ENCODE data around the gene SH2B2.
"Not testable (repeated sequence)": the region's sequence is repeated elsewhere in the genome, so short reads cannot be mapped to it uniquely, and the experiment has no call there.

Gene SH2B2

DNA sequence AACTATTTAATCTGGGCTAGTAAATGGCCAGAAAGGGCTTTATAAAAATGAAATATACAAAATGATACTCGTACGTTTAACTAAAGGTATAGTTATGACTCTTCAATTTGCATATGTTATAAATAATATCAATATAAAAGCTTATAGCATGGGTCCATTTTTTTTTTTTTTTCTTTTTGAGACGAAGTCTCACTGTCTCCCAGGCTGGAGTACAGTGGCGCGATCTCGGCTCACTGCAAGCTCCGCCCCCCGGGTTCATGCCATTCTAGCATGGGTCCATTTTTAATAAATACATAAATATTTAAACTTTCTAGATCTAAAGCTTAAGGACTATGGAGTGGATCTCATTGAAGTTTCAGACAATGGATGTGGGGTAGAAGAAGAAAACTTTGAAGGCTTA is 50.3 kb downstream of the SH2B2 start:
- not testable (repeated sequence) for H3K27me3 ChIP-seq (ENCODE audit: control insufficient read depth, insufficient read depth, low read length); H3K4me3 ChIP-seq (ENCODE audit: low read length); H3K27ac ChIP-seq (ENCODE audit: low read length); H3K4me1 ChIP-seq (ENCODE audit: control insufficient read depth, insufficient read depth, low read length); H3K36me3 ChIP-seq (ENCODE audit: control insufficient read depth, insufficient read depth, low read length); H3K9me3 ChIP-seq (ENCODE audit: control insufficient read depth, insufficient read depth, low read length); DNase-seq (ENCODE audit: low read depth, low spot score)
- no CpG with 5 or more reads among the region's 8 CpGs for WGBS (ENCODE audit: insufficient coverage, insufficient read length)

DNA sequence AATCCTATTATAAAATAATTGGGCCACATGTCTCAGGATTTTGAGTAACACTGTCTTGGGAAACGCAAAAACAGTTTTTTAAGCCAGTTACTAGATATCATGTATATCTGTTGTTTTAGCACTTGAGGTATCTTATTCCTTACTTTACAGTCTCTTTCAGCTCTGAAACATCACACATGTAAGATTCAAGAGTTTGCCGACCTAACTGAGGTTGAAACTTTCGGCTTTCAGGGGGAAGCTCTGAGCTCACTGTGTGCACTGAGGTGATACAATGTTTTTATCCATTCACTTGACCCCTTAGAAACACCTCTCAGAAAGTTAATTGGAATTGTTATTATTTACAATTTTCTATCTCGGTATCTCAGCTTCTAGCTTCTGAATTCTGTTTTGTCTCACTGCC is 50.8 kb downstream of the SH2B2 start:
- H3K4me1 ChIP-seq (ENCODE audit: control insufficient read depth, insufficient read depth, low read length); H3K36me3 ChIP-seq (ENCODE audit: control insufficient read depth, insufficient read depth, low read length); H3K27me3 ChIP-seq (ENCODE audit: control insufficient read depth, insufficient read depth, low read length); H3K9me3 ChIP-seq (ENCODE audit: control insufficient read depth, insufficient read depth, low read length); DNase-seq (ENCODE audit: low read depth, low spot score); H3K27ac ChIP-seq (ENCODE audit: low read length); H3K4me3 ChIP-seq (ENCODE audit: low read length): not testable (repeated sequence)
- WGBS (ENCODE audit: insufficient coverage, insufficient read length), result no CpG with 5 or more reads among the region's 4 CpGs

DNA sequence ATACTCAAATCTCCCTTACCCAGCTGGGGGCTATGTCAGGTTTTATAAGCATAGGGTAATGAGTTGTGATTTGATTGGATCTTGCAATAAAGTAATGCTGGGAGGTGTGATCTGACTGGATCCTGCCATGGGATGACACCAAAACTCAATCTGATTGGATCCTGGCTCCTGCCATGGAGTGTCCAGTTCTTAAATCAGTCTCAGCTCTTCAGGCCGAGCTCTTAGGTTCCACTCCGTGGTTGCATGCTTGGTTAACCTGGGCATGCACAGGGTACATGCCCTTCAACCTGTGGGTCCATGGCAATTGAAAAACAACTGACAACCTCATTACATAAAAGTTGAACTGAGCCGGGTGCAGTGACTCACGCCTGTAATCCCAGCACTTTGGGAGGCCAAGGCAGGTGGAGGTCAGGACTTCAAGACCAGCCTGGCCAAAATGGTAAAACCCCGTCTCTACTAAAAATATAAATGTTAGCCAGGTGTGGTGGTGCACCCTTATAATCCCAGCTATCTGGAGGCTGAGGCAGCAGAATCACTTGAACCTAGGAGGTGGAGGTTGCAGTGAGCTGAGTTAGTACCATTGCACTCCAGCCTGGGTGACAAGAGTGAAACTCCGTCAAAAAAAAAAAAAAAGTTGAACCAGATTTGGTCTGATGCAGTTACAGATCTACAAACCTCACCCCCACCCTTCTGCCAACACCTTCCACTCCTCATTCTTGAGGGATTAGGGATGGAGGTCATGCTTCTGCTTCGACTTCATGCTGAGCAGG is 54.1 kb downstream of the SH2B2 start:
- H3K36me3 ChIP-seq (ENCODE audit: control insufficient read depth, insufficient read depth, low read length); H3K4me1 ChIP-seq (ENCODE audit: control insufficient read depth, insufficient read depth, low read length); DNase-seq (ENCODE audit: low read depth, low spot score); H3K9me3 ChIP-seq (ENCODE audit: control insufficient read depth, insufficient read depth, low read length); H3K27ac ChIP-seq (ENCODE audit: low read length); H3K4me3 ChIP-seq (ENCODE audit: low read length); H3K27me3 ChIP-seq (ENCODE audit: control insufficient read depth, insufficient read depth, low read length): not testable (repeated sequence)
- no CpG with 5 or more reads among the region's 7 CpGs for WGBS (ENCODE audit: insufficient coverage, insufficient read length)

DNA sequence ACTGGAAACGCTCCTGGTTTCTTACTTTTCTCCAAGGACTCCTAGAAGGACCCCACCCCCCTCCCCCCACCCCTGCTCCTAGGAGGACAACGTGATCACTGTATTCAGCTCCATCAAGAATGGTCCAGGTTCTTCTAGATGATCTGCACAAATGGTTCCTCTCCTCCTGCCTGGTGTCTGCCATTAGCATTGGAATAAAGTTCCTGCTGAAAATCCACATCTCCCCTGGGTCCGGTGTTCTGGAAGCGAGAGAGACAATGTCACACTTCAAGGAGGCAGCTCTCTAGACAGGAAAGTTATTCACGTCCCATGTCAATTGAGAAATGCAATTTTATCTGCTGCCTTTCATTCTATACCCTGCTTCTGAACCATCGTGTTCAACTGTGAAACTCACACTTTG is 60.3 kb downstream of the SH2B2 start:
- DNase-seq (ENCODE audit: low read depth, low spot score); H3K36me3 ChIP-seq (ENCODE audit: control insufficient read depth, insufficient read depth, low read length): not testable (repeated sequence)
- no CpG with 5 or more reads among the region's 6 CpGs for WGBS (ENCODE audit: insufficient coverage, insufficient read length)

DNA sequence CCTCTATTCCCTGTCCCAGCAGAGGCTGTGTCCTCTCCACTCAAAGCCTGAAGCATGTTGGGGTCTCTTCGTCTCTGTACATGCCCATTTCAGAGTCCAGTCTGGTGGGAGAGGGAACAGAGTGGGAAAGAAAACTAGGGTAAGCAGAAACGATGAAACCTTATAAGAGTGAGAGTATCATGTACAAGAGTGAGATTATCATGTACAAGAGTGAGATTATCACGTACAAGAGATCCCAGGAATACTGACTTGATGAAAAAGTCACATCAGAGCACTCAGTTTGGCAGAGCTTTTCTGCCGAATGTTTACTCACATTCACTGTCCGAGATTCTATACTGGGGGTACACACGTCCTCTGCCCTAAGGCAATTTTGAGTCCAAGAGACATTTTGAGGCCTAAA is 69.7 kb downstream of the SH2B2 start, which contains the start of gene SPDYE6:
Gene SPDYE6 (minus strand): TSS at position 101 of the 400 bp plus-strand sequence. CDS start 421 bp downstream, outside the sequence.
- H3K9me3 ChIP-seq (ENCODE audit: control insufficient read depth, insufficient read depth, low read length); H3K4me1 ChIP-seq (ENCODE audit: control insufficient read depth, insufficient read depth, low read length); H3K36me3 ChIP-seq (ENCODE audit: control insufficient read depth, insufficient read depth, low read length); H3K27me3 ChIP-seq (ENCODE audit: control insufficient read depth, insufficient read depth, low read length); H3K4me3 ChIP-seq (ENCODE audit: low read length); H3K27ac ChIP-seq (ENCODE audit: low read length); DNase-seq (ENCODE audit: low read depth, low spot score): not testable (repeated sequence)
- no CpG with 5 or more reads among the region's 6 CpGs for WGBS (ENCODE audit: insufficient coverage, insufficient read length)

More for the DNA sequence above, 60.3 kb downstream of the SH2B2 start:
- H3K9me3 ChIP-seq (ENCODE audit: control insufficient read depth, insufficient read depth, low read length); H3K4me1 ChIP-seq (ENCODE audit: control insufficient read depth, insufficient read depth, low read length); H3K27ac ChIP-seq (ENCODE audit: low read length); H3K4me3 ChIP-seq (ENCODE audit: low read length); H3K27me3 ChIP-seq (ENCODE audit: control insufficient read depth, insufficient read depth, low read length): not testable (repeated sequence)

DNA sequence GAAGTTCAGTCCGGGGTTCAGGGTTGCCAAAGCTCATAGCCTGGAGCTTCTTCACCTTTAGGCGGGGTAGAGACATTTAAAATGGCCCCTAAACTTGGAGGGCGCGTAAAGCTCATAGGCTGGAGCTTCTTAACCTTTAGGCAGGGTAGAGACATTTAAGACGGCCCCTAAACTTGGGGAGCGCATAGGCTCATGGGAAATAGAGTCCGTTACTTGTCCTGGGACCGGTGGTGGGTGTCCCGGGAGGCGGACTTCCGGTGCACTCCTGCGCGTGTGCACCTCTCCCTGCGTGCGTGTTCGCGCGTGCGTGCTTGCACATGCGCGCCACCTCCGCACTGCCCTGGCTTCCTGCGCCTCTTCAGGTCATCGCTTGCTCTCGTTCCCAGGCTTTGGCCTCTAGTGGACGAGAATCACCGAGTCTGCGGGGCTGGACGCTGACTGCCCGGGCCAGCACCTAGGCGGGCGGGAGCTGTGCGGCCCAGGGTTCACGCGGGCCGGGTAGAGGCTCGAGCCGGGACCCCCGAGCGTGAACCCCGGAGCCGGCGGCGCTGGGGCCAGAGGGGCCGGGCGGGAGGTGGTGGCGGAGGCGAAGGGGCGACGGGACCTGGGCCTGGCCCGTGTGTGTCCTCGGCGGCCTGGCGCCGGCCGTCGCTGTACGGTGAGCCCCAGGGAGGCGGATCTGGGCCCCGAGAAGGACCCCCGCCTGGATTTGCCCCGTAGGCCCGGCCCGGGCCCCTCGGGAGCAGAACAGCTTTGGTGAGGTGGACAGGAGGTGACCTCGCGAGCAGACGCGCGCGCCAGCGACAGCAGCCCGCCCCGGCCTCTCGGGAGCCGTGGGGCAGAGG is 77.1 kb downstream of the SH2B2 start:
- WGBS (ENCODE audit: insufficient coverage, insufficient read length), result no CpG with 5 or more reads among the region's 76 CpGs
- H3K4me3 ChIP-seq (ENCODE audit: low read length), result peak overlapping the region; percentile 59
- peak; percentile 82 for DNase-seq (ENCODE audit: low read depth, low spot score)
- not testable (repeated sequence) for H3K4me1 ChIP-seq (ENCODE audit: control insufficient read depth, insufficient read depth, low read length); H3K27ac ChIP-seq (ENCODE audit: low read length); H3K36me3 ChIP-seq (ENCODE audit: control insufficient read depth, insufficient read depth, low read length); H3K9me3 ChIP-seq (ENCODE audit: control insufficient read depth, insufficient read depth, low read length); H3K27me3 ChIP-seq (ENCODE audit: control insufficient read depth, insufficient read depth, low read length)

DNA sequence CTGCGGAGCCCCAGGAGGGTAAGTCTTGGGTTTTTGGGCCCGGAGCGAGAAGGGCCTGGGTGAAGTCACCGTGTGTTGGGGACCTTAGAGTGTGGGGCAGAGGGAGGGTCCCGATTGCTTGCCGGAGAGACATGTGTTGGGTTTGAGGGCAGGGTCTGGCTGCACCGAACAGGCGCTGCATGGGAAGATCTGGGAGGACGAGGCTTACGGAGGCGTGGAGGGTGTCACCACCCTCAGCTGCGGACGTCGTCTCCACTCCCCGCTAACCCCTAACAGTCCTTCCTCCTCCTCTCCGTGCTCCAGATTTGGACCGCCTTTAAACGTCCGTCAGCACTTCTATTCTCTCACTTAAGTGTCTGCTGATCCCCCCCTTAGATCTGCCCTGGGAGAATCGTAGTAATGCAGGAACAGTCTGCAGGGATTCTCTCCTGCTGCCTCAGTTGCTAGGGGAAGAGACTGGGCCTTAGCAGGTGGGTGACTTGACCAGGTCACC is 77.8 kb downstream of the SH2B2 start:
- H3K9me3 ChIP-seq (ENCODE audit: control insufficient read depth, insufficient read depth, low read length); H3K27ac ChIP-seq (ENCODE audit: low read length); DNase-seq (ENCODE audit: low read depth, low spot score); H3K27me3 ChIP-seq (ENCODE audit: control insufficient read depth, insufficient read depth, low read length); H3K4me1 ChIP-seq (ENCODE audit: control insufficient read depth, insufficient read depth, low read length); H3K36me3 ChIP-seq (ENCODE audit: control insufficient read depth, insufficient read depth, low read length): not testable (repeated sequence)
- peak overlapping the region; percentile 59; the same call in 1 of the 2 replicates for H3K4me3 ChIP-seq (ENCODE audit: low read length)
- no CpG with 5 or more reads among the region's 20 CpGs for WGBS (ENCODE audit: insufficient coverage, insufficient read length)

DNA sequence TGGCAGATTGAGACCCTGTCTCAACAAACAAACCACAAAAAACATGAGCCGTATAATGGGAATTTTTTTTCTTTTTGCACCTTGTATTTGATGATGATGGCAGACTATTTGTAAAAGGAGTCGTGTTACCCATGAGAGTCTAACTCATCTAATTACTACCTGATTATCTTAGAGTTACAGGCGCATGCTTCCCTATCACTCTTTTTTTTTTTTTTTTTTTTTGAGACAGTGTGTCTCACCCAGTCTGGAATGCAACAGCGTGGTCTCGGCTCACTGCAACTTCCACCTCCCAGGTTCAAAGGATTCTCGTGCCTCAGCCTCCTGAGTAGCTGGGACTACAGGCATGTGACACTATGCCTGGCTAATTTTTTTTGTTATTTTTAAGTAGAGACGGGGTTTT is 78.7 kb downstream of the SH2B2 start:
- H3K9me3 ChIP-seq (ENCODE audit: control insufficient read depth, insufficient read depth, low read length); DNase-seq (ENCODE audit: low read depth, low spot score); H3K4me3 ChIP-seq (ENCODE audit: low read length); H3K27ac ChIP-seq (ENCODE audit: low read length); H3K4me1 ChIP-seq (ENCODE audit: control insufficient read depth, insufficient read depth, low read length); H3K36me3 ChIP-seq (ENCODE audit: control insufficient read depth, insufficient read depth, low read length); H3K27me3 ChIP-seq (ENCODE audit: control insufficient read depth, insufficient read depth, low read length): not testable (repeated sequence)
- no CpG with 5 or more reads among the region's 7 CpGs for WGBS (ENCODE audit: insufficient coverage, insufficient read length)

DNA sequence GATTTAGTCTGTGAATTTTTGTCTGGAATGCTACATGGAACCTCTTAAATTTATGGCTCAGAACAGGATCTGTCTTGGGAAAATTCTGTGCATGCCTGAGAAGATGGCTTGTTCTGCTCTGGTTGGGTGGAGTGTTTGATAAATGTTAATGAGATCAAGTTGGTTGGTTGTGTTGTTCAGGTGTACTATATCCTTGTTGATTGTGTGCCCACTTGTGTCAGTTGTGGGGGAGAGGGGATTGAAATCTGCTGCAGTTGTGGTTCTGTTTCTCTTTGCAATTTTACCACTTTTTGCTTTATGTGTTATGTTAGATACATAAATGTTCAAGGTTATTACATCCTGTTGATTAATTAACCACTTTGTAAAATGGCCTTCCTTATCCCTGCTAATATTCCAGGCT is 83.4 kb downstream of the SH2B2 start:
- DNase-seq (ENCODE audit: low read depth, low spot score); H3K27me3 ChIP-seq (ENCODE audit: control insufficient read depth, insufficient read depth, low read length); H3K9me3 ChIP-seq (ENCODE audit: control insufficient read depth, insufficient read depth, low read length); H3K27ac ChIP-seq (ENCODE audit: low read length); H3K4me1 ChIP-seq (ENCODE audit: control insufficient read depth, insufficient read depth, low read length); H3K4me3 ChIP-seq (ENCODE audit: low read length); H3K36me3 ChIP-seq (ENCODE audit: control insufficient read depth, insufficient read depth, low read length): not testable (repeated sequence)

Measured in iPS DF 6.9 (cell line).